Stimulated activated CD8-positive, alpha-beta memory T cell treated with anti-CD3 and anti-CD28 coated beads, Interleukin-4, amount 100 ng/mL, for 48 hours (primary cell): ENCODE measurements around the gene PGLYRP4.

Experiments used
- DNase-seq: peaks from one replicate; pipeline ENCODE4 v3.0.0-alpha.2; 2020

Gene PGLYRP4, protein sequence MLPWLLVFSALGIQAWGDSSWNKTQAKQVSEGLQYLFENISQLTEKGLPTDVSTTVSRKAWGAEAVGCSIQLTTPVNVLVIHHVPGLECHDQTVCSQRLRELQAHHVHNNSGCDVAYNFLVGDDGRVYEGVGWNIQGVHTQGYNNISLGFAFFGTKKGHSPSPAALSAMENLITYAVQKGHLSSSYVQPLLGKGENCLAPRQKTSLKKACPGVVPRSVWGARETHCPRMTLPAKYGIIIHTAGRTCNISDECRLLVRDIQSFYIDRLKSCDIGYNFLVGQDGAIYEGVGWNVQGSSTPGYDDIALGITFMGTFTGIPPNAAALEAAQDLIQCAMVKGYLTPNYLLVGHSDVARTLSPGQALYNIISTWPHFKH

GRCh38 chr1:153348511-153349362 lies at the start of gene PGLYRP4:
TSS of gene PGLYRP4 (minus strand) at chr1:153348841. CDS start at chr1:153347932, 909 bp downstream.
- no peak for DNase-seq

DNA sequence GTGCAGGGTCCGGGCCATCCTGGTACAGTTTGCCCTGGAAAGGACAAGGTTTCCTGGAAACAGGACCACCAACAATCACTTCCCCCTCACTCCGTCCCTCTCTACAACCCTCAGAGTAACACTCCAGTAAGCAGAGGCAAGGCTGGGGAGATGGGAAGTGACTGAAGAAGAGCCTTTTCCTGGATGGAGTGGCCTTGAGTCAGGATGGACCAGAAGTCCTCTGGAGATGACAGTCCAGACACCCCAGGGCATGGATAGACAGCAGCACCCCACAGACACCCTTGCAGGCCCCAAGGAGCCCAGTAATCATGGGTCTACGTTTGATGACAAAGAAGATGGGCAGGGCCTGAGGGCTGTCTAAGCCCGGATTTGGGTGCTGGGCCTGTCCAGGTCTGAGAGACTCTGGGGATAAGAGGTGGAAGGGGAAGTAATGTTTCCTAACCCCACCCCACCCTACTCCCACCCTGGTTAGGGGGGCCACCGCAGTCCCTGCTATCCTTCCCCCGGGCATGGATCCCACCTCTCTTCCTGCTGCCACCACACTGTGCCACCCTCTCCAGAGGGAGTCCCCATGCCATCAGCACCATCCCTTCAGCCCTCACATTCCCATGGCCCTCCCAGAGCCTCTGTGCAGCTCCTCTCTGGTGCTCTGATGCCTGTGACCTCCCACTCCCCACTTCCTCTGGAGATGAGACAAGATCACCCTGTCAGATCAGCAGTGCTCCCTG lies 49.4 kb upstream of the PGLYRP4 start:
- no peak for DNase-seq

GRCh38 chr1:153397051-153397923 lies 48.6 kb upstream of the PGLYRP4 start:
- DNase-seq = no peak

GRCh38 chr1:153396461-153396860 lies 47.8 kb upstream of the PGLYRP4 start:
- DNase-seq = no peak

DNA sequence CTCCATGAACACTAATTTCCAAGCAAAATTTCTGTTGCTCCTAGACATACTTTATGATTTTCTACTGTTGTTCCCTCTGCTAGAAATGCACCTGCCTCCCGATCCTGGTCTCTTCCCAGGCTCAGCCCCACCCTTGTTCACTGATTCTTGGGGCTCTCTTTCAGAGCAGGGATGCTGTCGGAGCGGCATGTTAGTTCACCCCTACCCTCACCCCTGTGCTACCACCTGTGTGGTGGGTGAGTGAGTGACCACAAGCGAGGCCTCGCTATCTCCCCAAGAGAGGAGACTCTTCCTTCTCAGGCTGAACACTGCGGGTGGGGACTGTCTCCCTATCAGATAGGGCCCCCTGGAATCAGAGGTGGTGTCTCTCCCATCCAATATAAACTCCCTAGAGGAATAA lies 47.1 kb upstream of the PGLYRP4 start:
- DNase-seq = no peak

GRCh38 chr1:153395136-153395685 lies 46.6 kb upstream of the PGLYRP4 start:
- no peak for DNase-seq

GRCh38 chr1:153394391-153394790 lies 45.8 kb upstream of the PGLYRP4 start:
- DNase-seq = no peak

- DNase-seq = no peak
These were observed 45.3 kb upstream of the PGLYRP4 start for GRCh38 chr1:153393926-153394325.

DNA sequence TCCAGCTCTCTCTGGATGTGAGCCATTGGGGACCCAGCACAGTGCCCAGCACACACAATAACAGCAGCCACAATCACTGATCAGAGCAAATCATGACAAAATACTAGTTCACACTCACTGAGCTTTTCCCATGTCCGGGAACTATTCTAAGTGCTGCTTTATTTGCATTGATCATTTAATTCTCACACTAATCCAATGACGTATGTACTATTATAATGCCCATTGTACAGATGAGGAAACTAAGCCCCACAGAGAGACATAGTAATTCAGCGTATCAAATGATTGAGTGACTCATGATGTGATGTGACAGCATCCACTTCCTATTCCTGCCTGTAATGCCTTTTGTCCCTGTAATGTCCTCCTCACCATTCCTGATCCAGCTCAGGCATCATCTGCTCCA lies 44.2 kb upstream of the PGLYRP4 start:
- DNase-seq = no peak

DNA sequence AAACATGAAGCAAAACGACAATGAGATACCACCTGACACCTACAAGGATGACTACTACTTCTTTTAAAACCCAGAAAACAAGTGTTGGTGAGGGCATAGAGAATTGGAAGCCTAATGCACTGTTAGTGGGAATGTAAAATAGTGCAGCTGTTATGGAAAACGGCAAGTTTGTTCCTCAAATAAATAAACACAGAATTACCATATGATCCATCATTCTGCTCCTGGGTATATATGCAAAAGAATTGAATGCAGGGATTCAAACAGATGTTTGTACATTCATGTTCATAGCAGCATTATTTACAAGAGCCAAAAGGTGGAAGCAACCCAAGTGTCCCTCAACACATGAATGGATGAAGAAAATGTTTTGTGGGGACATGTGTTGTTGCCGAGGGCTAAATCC lies 43.6 kb upstream of the PGLYRP4 start:
- no peak for DNase-seq

DNA sequence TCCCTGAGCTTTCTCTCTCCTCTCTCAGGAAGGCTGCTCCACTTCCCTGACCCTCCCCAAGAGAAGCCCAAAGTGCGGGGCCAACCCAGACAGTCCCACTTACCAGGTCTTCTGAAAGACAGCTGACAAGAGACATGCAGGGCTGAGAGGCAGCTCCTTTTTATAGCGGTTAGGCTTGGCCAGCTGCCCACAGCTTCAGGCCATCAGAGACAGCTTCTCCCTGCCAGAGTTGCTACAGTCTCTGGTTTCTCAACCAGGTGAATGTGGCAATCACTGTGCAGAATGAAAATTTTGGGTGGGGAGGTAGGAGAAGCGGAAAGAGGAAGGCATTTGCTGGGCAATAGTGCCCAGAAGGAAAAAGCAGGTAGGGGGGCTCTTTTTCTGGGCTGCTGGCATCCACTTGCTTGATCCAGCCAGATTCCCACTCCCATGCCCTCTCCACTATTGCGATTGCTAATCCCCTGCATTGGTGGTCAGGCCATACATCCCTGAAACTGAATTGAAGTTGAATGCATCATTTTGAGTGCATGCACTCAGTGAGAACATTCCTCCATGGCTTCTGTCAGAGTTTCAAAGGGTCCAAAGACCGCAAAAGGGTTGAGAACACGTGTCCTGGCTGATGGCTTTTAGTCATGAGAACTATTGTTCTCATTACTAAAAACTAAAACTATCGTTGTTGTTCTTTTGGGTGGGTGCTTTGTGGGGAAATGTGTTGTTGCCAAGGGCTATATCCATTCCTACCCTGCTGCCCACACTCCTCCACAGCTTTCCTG lies 42.5 kb upstream of the PGLYRP4 start, which contains the start of gene S100A8:
Gene S100A8, minus strand, starts transcription at position 136 of the 773 bp plus-strand sequence. CDS start 538 bp downstream, outside the sequence.
- DNase-seq = no peak

DNA sequence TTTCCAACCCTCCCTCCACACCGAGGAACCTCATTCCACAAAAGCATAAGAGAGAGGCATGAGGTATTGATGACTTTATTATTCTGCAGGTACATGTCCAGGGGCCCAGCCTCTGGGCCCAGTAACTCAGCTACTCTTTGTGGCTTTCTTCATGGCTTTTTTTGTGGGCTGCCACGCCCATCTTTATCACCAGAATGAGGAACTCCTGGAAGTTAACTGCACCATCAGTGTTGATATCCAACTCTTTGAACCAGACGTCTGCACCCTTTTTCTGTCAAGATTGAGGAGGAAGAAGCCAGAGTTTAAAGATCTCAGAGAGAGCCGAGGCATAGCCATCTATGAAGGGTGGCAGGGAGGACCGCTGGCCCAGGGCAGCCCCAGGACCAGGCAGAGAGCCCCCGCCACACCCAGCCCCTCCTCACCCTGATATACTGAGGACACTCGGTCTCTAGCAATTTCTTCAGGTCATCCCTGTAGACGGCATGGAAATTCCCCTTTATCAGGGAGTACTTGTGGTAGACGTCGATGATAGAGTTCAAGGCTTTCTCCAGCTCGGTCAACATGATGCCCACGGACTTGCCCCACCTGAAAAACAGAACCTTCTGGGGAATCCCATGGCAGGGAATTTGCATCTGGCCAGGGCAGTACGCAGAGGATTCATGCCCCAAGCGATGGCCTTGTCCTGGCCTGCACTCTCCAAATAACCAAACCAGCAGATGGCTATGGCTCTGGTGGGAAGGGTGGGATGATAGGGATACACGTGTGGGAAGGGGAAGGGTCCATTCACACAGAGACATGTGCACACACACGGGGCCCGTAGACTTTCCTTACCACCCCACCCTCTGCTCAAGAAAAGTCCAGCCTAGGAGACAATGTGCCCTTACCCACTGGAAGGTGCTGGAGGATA lies 41.6 kb upstream of the PGLYRP4 start:
- no peak for DNase-seq

- no peak for DNase-seq
These were observed 40.8 kb upstream of the PGLYRP4 start for GRCh38 chr1:153389401-153389800.

DNA sequence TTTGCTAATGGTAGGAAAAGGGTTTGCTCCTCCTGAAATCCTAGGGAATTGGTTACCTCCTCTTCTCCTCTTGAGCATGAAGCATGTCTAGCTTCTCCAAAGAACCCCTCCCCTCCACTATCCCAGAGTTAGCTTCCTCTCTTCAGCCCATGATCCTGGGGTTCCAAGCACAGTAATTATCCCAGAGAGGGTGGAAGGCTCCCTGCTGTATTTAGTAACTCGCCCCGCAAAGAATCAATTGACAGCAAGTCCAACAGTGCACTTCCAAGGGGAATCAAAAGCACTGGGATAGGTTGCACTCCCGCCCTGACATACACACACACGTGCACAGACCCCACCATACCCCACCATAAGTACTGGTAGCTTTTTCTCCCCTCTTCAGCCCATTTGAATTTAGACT lies 39.1 kb upstream of the PGLYRP4 start:
- no peak for DNase-seq

DNA sequence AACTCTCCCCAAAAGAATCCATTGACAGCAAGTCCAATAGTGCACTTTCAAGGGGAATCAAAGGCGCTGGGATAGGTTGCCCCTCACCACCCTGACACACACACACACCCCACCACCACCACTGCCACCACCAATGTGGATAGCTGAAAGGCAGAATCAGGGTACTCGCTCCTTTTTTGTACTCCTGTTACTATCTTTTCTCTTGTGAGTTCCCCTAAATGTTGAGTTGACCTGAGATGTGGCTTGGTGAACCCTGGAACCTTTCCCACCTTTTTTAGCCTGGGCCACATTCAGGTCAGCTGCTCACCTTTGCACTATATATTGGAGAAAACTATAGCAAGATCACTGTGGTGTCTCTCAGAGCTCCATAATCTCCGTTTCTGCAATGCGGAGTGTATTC lies 38.4 kb upstream of the PGLYRP4 start:
- DNase-seq = no peak

DNA sequence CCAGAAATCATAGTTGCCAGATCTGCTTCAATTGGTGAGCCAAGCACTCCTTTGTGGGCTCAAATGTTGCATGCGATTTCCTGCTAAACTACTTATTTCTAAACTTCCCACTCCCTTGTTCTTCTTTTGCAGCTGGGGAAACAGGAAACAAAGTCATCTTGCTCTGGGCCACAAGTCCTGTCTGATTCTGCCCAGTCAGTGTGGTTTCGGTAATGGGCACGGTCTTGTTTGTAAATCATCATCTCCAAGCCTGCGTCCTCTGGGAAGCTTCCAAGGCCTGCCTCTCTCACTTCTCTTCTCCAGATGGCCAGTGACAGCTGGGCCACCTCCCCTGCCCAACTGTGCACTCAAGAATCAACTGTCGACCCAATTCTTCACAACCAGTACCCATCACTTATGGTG lies 37.9 kb upstream of the PGLYRP4 start:
- DNase-seq = no peak

GRCh38 chr1:153384958-153385580 lies 36.4 kb upstream of the PGLYRP4 start:
- DNase-seq = no peak

DNA sequence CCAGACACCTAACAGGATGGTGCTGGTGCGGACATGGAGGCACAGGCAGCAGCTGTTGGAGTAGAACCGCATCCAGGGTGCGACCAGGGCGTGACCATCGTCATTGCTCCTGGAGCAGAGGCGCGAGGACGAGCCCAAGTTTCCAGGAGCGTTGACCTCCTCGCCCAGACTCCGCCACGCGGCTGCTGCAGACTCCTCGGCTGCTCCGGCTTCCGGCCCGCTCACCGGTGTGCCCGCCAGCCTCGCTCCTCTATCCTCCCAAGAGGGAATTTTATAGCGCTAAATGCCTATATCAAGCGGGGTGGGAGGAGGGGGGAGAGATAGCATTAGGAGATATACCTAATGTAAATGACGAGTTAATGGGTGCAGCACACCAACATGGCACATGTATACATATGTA lies 32.1 kb upstream of the PGLYRP4 start:
- DNase-seq = no peak

DNA sequence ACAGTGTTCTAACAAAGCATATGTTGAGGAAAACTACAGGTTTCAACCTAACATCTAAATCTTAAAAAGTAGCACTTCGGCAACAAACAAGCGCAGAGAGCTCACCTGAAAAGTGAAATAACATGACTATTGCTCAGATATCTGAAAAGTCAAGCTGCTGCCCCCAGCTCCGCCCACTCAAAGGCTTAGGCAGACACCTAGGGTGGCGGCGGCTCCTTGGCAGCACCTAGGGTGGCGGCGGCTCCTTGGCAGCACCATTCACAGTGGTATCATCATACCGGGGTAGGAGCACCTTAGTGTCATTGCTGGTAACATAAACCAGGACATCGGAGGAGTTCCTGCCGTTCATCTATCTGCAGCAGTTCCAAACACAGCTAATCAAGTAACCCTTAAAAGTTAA lies 30.9 kb upstream of the PGLYRP4 start:
- no peak for DNase-seq

DNA sequence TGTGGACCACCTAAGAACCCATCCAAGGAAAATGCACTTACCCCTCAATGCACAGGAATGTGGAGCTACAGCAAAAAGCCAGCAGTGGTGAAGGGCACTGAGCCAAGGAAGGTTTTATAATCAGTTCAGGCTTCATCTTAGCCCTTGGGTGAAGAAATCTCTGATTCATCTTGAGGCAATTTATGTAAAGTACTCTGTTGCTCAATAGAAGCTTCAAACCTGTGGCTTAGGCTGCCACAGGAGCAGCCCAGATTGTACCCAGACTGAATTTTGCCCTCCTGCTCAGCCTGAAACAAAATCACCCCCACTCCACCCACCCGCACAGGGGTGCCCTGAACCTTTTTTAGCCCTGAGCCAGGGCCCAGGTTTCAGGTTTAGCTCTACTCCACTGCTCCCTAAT lies 26.9 kb upstream of the PGLYRP4 start, which contains the start of gene S100A12:
Gene S100A12, minus strand, starts transcription at position 111 of the 400 bp plus-strand sequence. CDS start 1,029 bp downstream, outside the sequence.
- DNase-seq = no peak
